GM12878 (cell line): ENCODE results near the gene PLEKHM3. TPM values are rescaled to one million over a fixed set of nuclear protein-coding genes. Genes with fewer than 3 reads are reported as not detected.

Experiments used
- ATAC-seq: fragments of 200-7000 bp; cut with Tn5 transposase; 3 replicates; pipeline ENCODE4 v1.9.1; 2020; ENCODE audit warnings: mild to moderate bottlenecking, moderate library complexity
- BruUV-seq: library from RNA; stranded (reverse); fragments of 400-500 nt; replicated peaks from 2 replicates; lab custom pipeline; 2021; lab: Mats Ljungman, UMichigan
- CTCF ChIA-PET: fragments of 300-600 bp; sonication (Branson Sonifier 250); formaldehyde crosslinking; extraction: SDS; loops from one replicate; lab custom pipeline; 2021; ENCODE audit warnings: inconsistent platforms; lab: Yijun Ruan, JAX
- POLR2A ChIA-PET: fragments of 350-600 bp; formaldehyde crosslinking; extraction: SDS; loops from one replicate; lab custom pipeline; 2021; ENCODE audit warnings: inconsistent platforms; lab: Charles Lee
- RAD21 ChIA-PET: fragments of 300-600 bp; sonication (Branson Sonifier 250); formaldehyde crosslinking; loops from one replicate; lab custom pipeline; 2023; ENCODE audit warnings: antibody characterized with exemption; ENCODE audit not compliant: unreplicated experiment; lab: Charles Lee
- SMC1A ChIA-PET: fragments of 300-600 bp; sonication (Branson Sonifier 250); formaldehyde crosslinking; loops from one replicate; lab custom pipeline; 2023; ENCODE audit not compliant: unreplicated experiment, uncharacterized antibody; lab: Charles Lee
- DNase-seq: peaks from one replicate; pipeline ENCODE4 v3.0.0-alpha.2; 2011; ENCODE audit warnings: low read depth, low spot score
- FAIRE-seq: peaks from 3 replicates; lab custom pipeline; 2011; peaks lifted over from hg19 to GRCh38; lab: Jason Lieb, UNC
- H2AFZ ChIP-seq: 2 replicates; pipeline ENCODE4 v1.6.0; 2011; ENCODE audit warnings: low read depth, low read length, control low read depth; ENCODE audit not compliant: control insufficient read depth
- H3K27ac ChIP-seq: 2 replicates; pipeline ENCODE4 v1.5.1; 2011; ENCODE audit warnings: control low read depth; ENCODE audit not compliant: control insufficient read depth, insufficient read depth
- H3K27me3 ChIP-seq, 2 experiments: replicated peaks in 1 of 2; 2 replicates each; pipeline versions ENCODE4 v1.6.0 to v1.6.1; 2011; ENCODE audit warnings: low read length in 1 of 2; ENCODE audit not compliant: control insufficient read depth in 2 of 2, insufficient read depth in 2 of 2
- H3K36me3 ChIP-seq, 2 experiments: 2 replicates each; pipeline ENCODE4 v1.5.1; 2011; ENCODE audit warnings: low read length in 1 of 2; ENCODE audit not compliant: control insufficient read depth in 2 of 2, insufficient read depth in 2 of 2
- H3K4me1 ChIP-seq: 2 replicates; pipeline ENCODE4 v1.6.1; 2011; ENCODE audit warnings: mild to moderate bottlenecking, low read length, moderate library complexity, mixed read lengths; ENCODE audit not compliant: control insufficient read depth, insufficient read depth
- H3K4me2 ChIP-seq: 2 replicates; pipeline ENCODE4 v1.6.0; 2011; ENCODE audit warnings: control low read depth; ENCODE audit not compliant: control insufficient read depth, insufficient read depth
- H3K4me3 ChIP-seq: fragments of 200-600 bp; sonication (generic); 2 replicates; pipeline ENCODE4 v1.5.1; 2016
- H3K79me2 ChIP-seq: 2 replicates; pipeline ENCODE4 v1.6.0; 2011; ENCODE audit warnings: low read length; ENCODE audit not compliant: control insufficient read depth, insufficient read depth
- H3K9ac ChIP-seq: 2 replicates; pipeline ENCODE4 v1.8.0; 2011; ENCODE audit warnings: low read length, control low read depth, mixed read lengths; ENCODE audit not compliant: control insufficient read depth, insufficient read depth
- H3K9me3 ChIP-seq: replicated peaks from 3 replicates; pipeline ENCODE4 v1.5.1; 2011; ENCODE audit warnings: mild to moderate bottlenecking, low read length; ENCODE audit not compliant: control insufficient read depth, insufficient read depth
- H4K20me1 ChIP-seq: 2 replicates; pipeline ENCODE4 v1.6.0; 2011; ENCODE audit not compliant: control insufficient read depth, insufficient read depth
- BMI1 ChIP-seq: fragments of 450-650 bp; IDR thresholded peaks from 2 replicates; pipeline ENCODE4 v1.6.1; 2016; ENCODE audit warnings: mild to moderate bottlenecking, moderate library complexity, borderline replicate concordance
- CEBPB ChIP-seq, 2 experiments: fragments of 150-350 bp in 1 of 2; IDR thresholded peaks; 2 replicates each; pipeline ENCODE4 v1.6.1; 2012 to 2014; ENCODE audit warnings: low read depth in 2 of 2, low read length in 2 of 2, borderline replicate concordance in 1 of 2, inconsistent platforms in 1 of 2
- ETV6 ChIP-seq, 2 experiments: fragments of 450-650 bp in 1 of 2; IDR thresholded peaks in 1 of 2; conservative IDR thresholded peaks in 1 of 2; 2 replicates each; pipeline ENCODE4 v1.6.1; 2014; ENCODE audit warnings: antibody characterized with exemption in 1 of 2, borderline replicate concordance in 1 of 2, low read depth in 1 of 2, mild to moderate bottlenecking in 1 of 2, moderate library complexity in 1 of 2
- EZH2 ChIP-seq: IDR thresholded peaks from 2 replicates; pipeline ENCODE4 v1.6.1; 2012; ENCODE audit warnings: low read depth, mild to moderate bottlenecking, control low read depth, inconsistent platforms, low read length, borderline replicate concordance; ENCODE audit not compliant: control insufficient read depth
- FOXM1 ChIP-seq: IDR thresholded peaks from 2 replicates; pipeline ENCODE4 v1.6.1; 2012; ENCODE audit warnings: low read depth, mild to moderate bottlenecking, inconsistent platforms, low read length, moderate library complexity
- HCFC1 ChIP-seq: fragments of 150-350 bp; IDR thresholded peaks from 2 replicates; pipeline ENCODE4 v1.6.1; 2014; ENCODE audit warnings: low read length
- MYC ChIP-seq: IDR thresholded peaks from 2 replicates; pipeline ENCODE4 v1.6.1; 2011; ENCODE audit warnings: mild to moderate bottlenecking, low read length, moderate library complexity, inconsistent platforms; ENCODE audit not compliant: insufficient read depth, insufficient replicate concordance, insufficient read length, severe bottlenecking
- NBN ChIP-seq: fragments of 450-650 bp; IDR thresholded peaks from 2 replicates; pipeline ENCODE4 v1.6.1; 2016
- NKRF ChIP-seq: fragments of 450-650 bp; conservative IDR thresholded peaks from 2 replicates; pipeline ENCODE4 v1.6.1; 2017; ENCODE audit warnings: mild to moderate bottlenecking, moderate library complexity
- POLR2A ChIP-seq: IDR thresholded peaks from 2 replicates; pipeline ENCODE4 v1.6.1; 2011; ENCODE audit warnings: low read depth, mild to moderate bottlenecking, low read length
- POLR2AphosphoS2 ChIP-seq: IDR thresholded peaks from 2 replicates; pipeline ENCODE4 v1.6.1; 2011; ENCODE audit warnings: low read depth, mild to moderate bottlenecking, low read length, improper control_type of control experiment, moderate library complexity
- RUNX3 ChIP-seq: IDR thresholded peaks from 2 replicates; pipeline ENCODE4 v1.6.1; 2012; ENCODE audit warnings: low read length, inconsistent platforms
- SP1 ChIP-seq: IDR thresholded peaks from one replicate; pipeline ENCODE4 v1.6.1; 2011; ENCODE audit warnings: low read depth, low read length
- TBL1XR1 ChIP-seq: IDR thresholded peaks from 2 replicates; pipeline ENCODE4 v1.6.1; 2012; ENCODE audit warnings: low read depth, low read length, improper control_type of control experiment
- TCF3 ChIP-seq: IDR thresholded peaks from 2 replicates; pipeline ENCODE4 v1.6.1; 2012; ENCODE audit warnings: low read depth, mild to moderate bottlenecking, low read length, borderline replicate concordance; ENCODE audit not compliant: insufficient read depth
- TCF7 ChIP-seq: IDR thresholded peaks from 2 replicates; pipeline ENCODE4 v1.6.1; 2014; ENCODE audit warnings: antibody characterized with exemption, borderline replicate concordance
- WRNIP1 ChIP-seq: IDR thresholded peaks from 2 replicates; pipeline ENCODE4 v1.6.1; 2011; ENCODE audit warnings: low read depth, low read length, improper control_type of control experiment, borderline replicate concordance
- ZBTB4 ChIP-seq: fragments of 450-650 bp; formaldehyde crosslinking; IDR thresholded peaks from 2 replicates; pipeline ENCODE4 v1.4.0; 2022; ENCODE audit warnings: mild to moderate bottlenecking, moderate library complexity
- ZNF622 ChIP-seq: fragments of 450-650 bp; IDR thresholded peaks from 2 replicates; pipeline ENCODE4 v1.6.1; 2017; ENCODE audit warnings: mild to moderate bottlenecking, inconsistent platforms
- WGBS: methylation state at CpG from one replicate; pipeline ENCODE4 v1.1.6; 2016; ENCODE audit warnings: low lambda C conversion rate; ENCODE audit not compliant: insufficient replicate concordance, insufficient coverage; ENCODE audit errors: missing lambda C conversion rate; 5-methylcytosine and 5-hydroxymethylcytosine counted together
- in situ Hi-C: fragments of 300-500 bp; cut with MboI; formaldehyde crosslinking; loops from 9 replicates; pipeline ENCODE4 v1.14.3; 2018; ENCODE audit warnings: mixed read lengths
- intact Hi-C: fragments of 100-400 bp; cut with micrococcal nuclease; formaldehyde crosslinking; loops from one replicate; pipeline ENCODE4 v1.14.2; 2022; ENCODE audit not compliant: unreplicated experiment
- polyA plus RNA-seq, 11 experiments: library from polyadenylated mRNA; depleted of rRNA in 4 of 11; unstranded in 6 of 11; stranded (reverse) in 5 of 11; fragments of >200 nt; fragmentation: Nextera tagmentation in 4 of 11; fragmentation: Illumina TruSeq in 1 of 11; extraction: Ambion mirVana in 4 of 11; extraction: Trizol in 1 of 11; gene quantifications; 1 replicate in 1 of 11; 2 replicates in 10 of 11; pipeline versions ENCODE4 v1.2.1 to v1.2.3, GENCODE V29; 2011 to 2016; ENCODE audit warnings: inconsistent platforms in 2 of 11, missing spikeins in 2 of 11, low read depth in 1 of 11
- total RNA-seq, 4 experiments: library from RNA; depleted of rRNA in 3 of 4; stranded (reverse); fragments of >200 nt in 3 of 4; fragmentation: Illumina TruSeq in 1 of 4; extraction: Trizol in 1 of 4; gene quantifications; 2 replicates each; pipeline versions ENCODE4 v1.2.1 to v1.2.3, GENCODE V29; 2013 to 2021

The PLEKHM3 gene
- total and polyA plus RNA-seq, 10 of the 15 experiments (the other 5 are each of a cell fraction or from before 2014, with no cell fraction given), result 1.4 to 5.6 (median 3.0) TPM

DNA sequence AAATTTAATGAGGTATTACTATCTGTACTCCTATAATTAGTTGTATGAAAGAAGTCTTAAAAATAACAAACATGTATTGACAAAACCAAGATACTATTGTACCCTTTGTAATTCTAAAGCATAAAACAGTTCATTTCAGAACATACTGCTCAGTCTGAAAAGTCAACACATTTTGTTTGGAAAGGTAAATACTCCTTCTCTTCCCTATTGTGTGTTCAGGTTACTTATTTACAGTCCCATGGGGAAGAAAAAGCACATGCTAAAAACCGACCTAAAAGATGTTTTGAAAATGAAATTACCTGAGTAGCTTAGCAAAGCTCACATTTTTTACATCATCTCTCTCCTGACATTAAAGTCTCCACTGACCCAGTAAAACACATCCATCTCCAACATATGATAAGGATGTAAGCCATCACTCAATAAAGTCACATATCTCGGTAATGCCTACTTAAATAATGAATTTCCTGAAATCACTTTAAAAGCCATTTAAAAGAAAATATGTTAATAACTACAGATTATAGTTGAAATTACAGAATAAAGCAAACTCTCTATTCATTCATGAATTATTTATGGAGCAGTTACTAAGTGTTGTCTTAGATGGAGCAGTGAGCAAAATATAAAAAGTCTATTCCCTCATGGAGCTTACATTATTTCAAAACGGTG, 180.0 kb downstream of the PLEKHM3 start (continued):
- TF ChIP-seq ZBTB4 (CRISPR knock-in tag) (no peak), NBN (no peak), HCFC1 (no peak)

DNA sequence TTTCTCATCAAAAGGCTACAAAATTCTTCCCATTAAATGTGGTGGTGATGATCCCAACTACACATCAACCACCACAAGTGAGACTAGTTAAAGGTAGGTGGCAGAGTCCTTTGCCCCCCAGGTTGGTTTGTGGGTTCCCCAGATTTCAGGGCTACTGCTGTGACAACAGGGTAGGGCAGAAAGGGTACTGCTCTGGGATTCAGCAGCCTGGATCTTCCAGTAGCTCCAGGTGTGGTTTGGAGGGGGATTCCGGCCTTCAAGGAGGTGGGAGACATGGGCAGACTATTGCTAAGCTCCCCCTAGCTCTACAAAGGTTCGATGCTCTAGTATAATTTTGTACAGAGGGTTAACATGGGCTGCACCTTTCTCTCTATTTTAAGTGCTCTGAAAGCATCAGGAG, 180.7 kb downstream of the PLEKHM3 start:
- CTCF ChIA-PET, result interaction anchor here (1.1 kb wide), 1 partner anchor 15 kb away, joined by 4 read pairs; no protein-coding TSS in a partner anchor
- Histone ChIP-seq H4K20me1 (no peaks in the 10 kb centered on the region), H3K4me3 (no peak overlapping the region), H3K36me3 (no peaks in the 10 kb centered on the region), H3K9me3 (no peaks in the 10 kb centered on the region), H2AFZ (no peak overlapping the region), H3K27ac (no peak overlapping the region), H3K79me2 (no peaks in the 10 kb centered on the region), H3K9ac (no peak overlapping the region), H3K4me1 (no peaks in the 10 kb centered on the region), H3K27me3 (no peaks in the 10 kb centered on the region), H3K4me2 (no peak overlapping the region)
- BruUV-seq, result no TSS peak
- 63% methylated on average over 2 of the region's 2 CpGs for WGBS
- intact Hi-C loops (no loop called here), in situ Hi-C loops (no loop called here)
- DNase-seq (no peak), ATAC-seq (no peak), FAIRE-seq (no peak)
- POLR2A ChIA-PET, result interaction anchor here (0.7 kb wide), 1 partner anchor 59 kb away, joined by 3 read pairs; no protein-coding TSS in a partner anchor
- RAD21 ChIA-PET, result no interaction called here
- SMC1A ChIA-PET, result interaction anchor here (1.2 to 1.6 kb wide), 3 partner anchors 13 to 58 kb away, joined by 3 to 6 read pairs (median 4); no protein-coding TSS in a partner anchor
- TF ChIP-seq BMI1 (no peak), TCF3 (no peak), WRNIP1 (no peak), NKRF (no peak), FOXM1 (no peak), TBL1XR1 (no peak), EZH2 (no peak), SP1 (no peak), POLR2AphosphoS2 (no peak), POLR2A (no peak), MYC (no peak), TCF7 (no peak), ZNF622 (no peak), CEBPB (IDR thresholded peaks at IDR 0.05; ENCODE audit: borderline replicate concordance in 1 of 2, low read depth in 2 of 2, low read length in 2 of 2) (no peak), ETV6 (conservative IDR thresholded peaks at IDR 0.05 in 1 of 2, IDR thresholded peaks at IDR 0.05 in 1 of 2; ENCODE audit: borderline replicate concordance in 1 of 2, low read depth in 1 of 2) (no peak), RUNX3 (no peak)
